ENCODE data around the gene ADARB2.
"Not testable (repeated sequence)": the region's sequence is repeated elsewhere in the genome, so short reads cannot be mapped to it uniquely, and the experiment has no call there.

The ADARB2 gene

GRCh38 chr10:1461016-1461415 is 276.3 kb downstream of the ADARB2 start:
- TF ChIP-seq ZFX (IDR thresholded peaks at IDR 0.05; ENCODE audit: borderline replicate concordance): no peak
- TF ChIP-seq CTCF (IDR thresholded peaks at IDR 0.05): no peak
- no peak overlapping the region for H3K27ac ChIP-seq

GRCh38 chr10:1459664-1460063 is 277.7 kb downstream of the ADARB2 start:
- not testable (repeated sequence) for H3K27ac ChIP-seq

GRCh38 chr10:1454951-1455350 is 282.4 kb downstream of the ADARB2 start:
- no peak overlapping the region for H3K27ac ChIP-seq
- TF ChIP-seq ZFX (IDR thresholded peaks at IDR 0.05; ENCODE audit: borderline replicate concordance) (no peak), CTCF (IDR thresholded peaks at IDR 0.05) (no peak)

- TF ChIP-seq ZFX (IDR thresholded peaks at IDR 0.05; ENCODE audit: borderline replicate concordance): no peak
- no peak for TF ChIP-seq CTCF (IDR thresholded peaks at IDR 0.05)
- no peak overlapping the region for H3K27ac ChIP-seq
Measured at GRCh38 chr10:1454428-1454827, 282.9 kb downstream of the ADARB2 start.

- TF ChIP-seq CTCF (IDR thresholded peaks at IDR 0.05) (no peak), ZFX (IDR thresholded peaks at IDR 0.05; ENCODE audit: borderline replicate concordance) (no peak)
- H3K27ac ChIP-seq: no peak overlapping the region
Measured at GRCh38 chr10:1452777-1453176, 284.5 kb downstream of the ADARB2 start.

- H3K27ac ChIP-seq: no peak overlapping the region
- TF ChIP-seq ZFX (IDR thresholded peaks at IDR 0.05; ENCODE audit: borderline replicate concordance) (no peak), CTCF (IDR thresholded peaks at IDR 0.05) (no peak)
Measured at GRCh38 chr10:1451941-1452340, 285.4 kb downstream of the ADARB2 start.

- TF ChIP-seq CTCF (IDR thresholded peaks at IDR 0.05) (no peak), ZFX (IDR thresholded peaks at IDR 0.05; ENCODE audit: borderline replicate concordance) (no peak)
- H3K27ac ChIP-seq: no peak overlapping the region
Measured at GRCh38 chr10:1451362-1451888, 285.9 kb downstream of the ADARB2 start.

- no peak for TF ChIP-seq ZFX (IDR thresholded peaks at IDR 0.05; ENCODE audit: borderline replicate concordance)
- no peak for TF ChIP-seq CTCF (IDR thresholded peaks at IDR 0.05)
- H3K27ac ChIP-seq: no peak overlapping the region
Measured at GRCh38 chr10:1449572-1450205, 287.6 kb downstream of the ADARB2 start.
